ENCODE measurements around the gene PRKCZ.

DNA sequence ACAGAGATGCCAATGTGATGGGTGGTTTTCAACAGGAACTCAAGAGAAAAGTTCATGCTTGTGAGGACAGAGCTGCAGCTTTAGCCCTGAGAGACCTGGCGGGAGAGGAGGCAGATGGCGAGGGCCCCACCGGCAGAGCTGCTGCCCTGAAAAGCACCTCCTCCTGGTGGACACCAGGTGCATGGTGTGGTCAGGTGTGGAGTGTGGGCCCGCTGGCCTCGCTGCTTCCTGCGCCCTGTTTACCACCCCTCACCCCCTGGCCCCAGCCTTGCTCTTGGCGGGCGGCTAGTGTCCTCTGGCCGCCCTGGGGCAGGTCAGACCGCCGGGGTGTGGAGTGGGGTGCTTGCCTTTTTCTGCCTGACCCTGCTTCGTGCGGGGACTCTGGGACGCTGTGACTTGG is 42.8 kb downstream of the PRKCZ start:
- no peak for TF ChIP-seq CTCF (IDR thresholded peaks at IDR 0.05; ENCODE audit: low read depth, low read length)
- TF ChIP-seq EZH2phosphoT487 (IDR thresholded peaks at IDR 0.05; ENCODE audit: low read depth), result no peak

Measured in OCI-LY3 (cell line).